Skeletal muscle tissue (tissue), 4 donors: Measurements from ENCODE around the gene RHOT2. TPM values are rescaled to one million over a fixed set of nuclear protein-coding genes. Genes with fewer than 3 reads are reported as not detected.

Source experiments
- H3K27ac ChIP-seq: one replicate; pipeline ENCODE4 v1.7.0; 2013; ENCODE audit warnings: mild to moderate bottlenecking, low read depth, low read length, inconsistent platforms
- H3K27me3 ChIP-seq, 3 donors: one replicate each; pipeline ENCODE4 v1.7.0; 2013; ENCODE audit warnings: low read length in 3 of 3; ENCODE audit not compliant: control insufficient read depth in 3 of 3, insufficient read depth in 3 of 3
- H3K36me3 ChIP-seq, 3 donors: one replicate each; pipeline ENCODE4 v1.7.0; 2013; ENCODE audit warnings: low read length in 3 of 3; ENCODE audit not compliant: control insufficient read depth in 3 of 3, insufficient read depth in 3 of 3
- H3K4me1 ChIP-seq, 3 donors: one replicate each; pipeline ENCODE4 v1.7.0; 2013; ENCODE audit warnings: low read length in 3 of 3, mild to moderate bottlenecking in 3 of 3; ENCODE audit not compliant: control insufficient read depth in 3 of 3, insufficient read depth in 3 of 3
- H3K4me3 ChIP-seq, 3 donors: one replicate each; pipeline ENCODE4 v1.7.0; 2013; ENCODE audit warnings: low read length in 3 of 3
- H3K9ac ChIP-seq, 3 donors: one replicate each; pipeline ENCODE4 v1.7.0; 2013; ENCODE audit warnings: low read length in 3 of 3, mild to moderate bottlenecking in 3 of 3, moderate library complexity in 2 of 3, low read depth in 1 of 3
- H3K9me3 ChIP-seq, 3 donors: one replicate each; pipeline ENCODE4 v1.7.0; 2013; ENCODE audit warnings: low read length in 3 of 3; ENCODE audit not compliant: control insufficient read depth in 3 of 3
- total RNA-seq: library from RNA; depleted of rRNA; stranded (reverse); fragments of >200 nt; gene quantifications from one replicate; pipeline ENCODE4 v1.2.3, GENCODE V29; 2014
- donor health status: Osteomylitis.

The RHOT2 gene
- total RNA-seq, 1 donor from 2014 or later = 14.1 TPM

- H3K27ac ChIP-seq = no peak overlapping the region
- H3K4me3 ChIP-seq = peak overlapping the region in 2 of 3 donors; percentile 40 to 49
- H3K4me1 ChIP-seq = peaks cover 4 to 16% (median 8%) of the 10 kb centered on the region in 3 donors
- H3K27me3 ChIP-seq = peaks cover 64 to 76% (median 70%) of the 10 kb centered on the region in 3 donors
- H3K36me3 ChIP-seq = no peaks in the 10 kb centered on the region
- H3K9me3 ChIP-seq = no peaks in the 10 kb centered on the region
- no peak overlapping the region for H3K9ac ChIP-seq
These were observed 27.6 kb downstream of the RHOT2 start for GRCh38 chr16:695355-696089.

- no peaks in the 10 kb centered on the region for H3K9me3 ChIP-seq
- no peak overlapping the region for H3K9ac ChIP-seq
- no peak overlapping the region for H3K4me3 ChIP-seq
- H3K36me3 ChIP-seq = no peaks in the 10 kb centered on the region
- H3K27me3 ChIP-seq = peaks cover 68 to 86% (median 75%) of the 10 kb centered on the region in 3 donors
- H3K27ac ChIP-seq = no peak overlapping the region
- peaks cover 4 to 14% (median 7%) of the 10 kb centered on the region in 3 donors for H3K4me1 ChIP-seq
These were observed 31.2 kb downstream of the RHOT2 start for GRCh38 chr16:698911-699671.

- Histone ChIP-seq H3K4me1 (peaks cover 0 to under 1% (median 0%) of the 10 kb centered on the region in 3 donors), H3K4me3 (no peak overlapping the region), H3K9ac (no peak overlapping the region), H3K9me3 (no peaks in the 10 kb centered on the region), H3K27me3 (peaks cover 64 to 82% (median 73%) of the 10 kb centered on the region in 3 donors), H3K27ac (no peak overlapping the region), H3K36me3 (no peaks in the 10 kb centered on the region)
These were observed 33.0 kb downstream of the RHOT2 start for GRCh38 chr16:700684-701584.

DNA sequence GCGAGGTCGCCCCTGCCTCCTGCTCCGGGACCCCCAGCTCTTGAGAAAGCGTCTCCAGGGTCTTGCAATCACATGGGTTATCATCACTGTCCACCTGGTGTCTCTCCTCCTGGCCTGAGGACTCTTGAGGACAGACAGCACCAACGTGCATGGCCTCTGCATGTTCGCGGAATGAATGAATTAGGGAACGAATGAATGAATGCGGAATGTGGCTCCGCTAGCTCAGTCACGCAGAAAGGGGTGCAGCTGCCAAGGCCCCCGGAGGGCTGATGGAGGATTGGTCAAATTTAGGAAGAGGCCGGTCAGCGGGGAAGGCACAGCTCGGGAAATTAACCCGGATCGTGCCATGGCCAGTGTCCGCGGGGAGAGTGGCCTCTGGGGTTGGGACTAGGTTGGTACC, 34.4 kb downstream of the RHOT2 start:
- H3K4me1 ChIP-seq = peaks cover 0 to 4% (median 0%) of the 10 kb centered on the region in 3 donors
- no peak overlapping the region for H3K4me3 ChIP-seq
- H3K27me3 ChIP-seq = peaks cover 69 to 85% (median 75%) of the 10 kb centered on the region in 3 donors

DNA sequence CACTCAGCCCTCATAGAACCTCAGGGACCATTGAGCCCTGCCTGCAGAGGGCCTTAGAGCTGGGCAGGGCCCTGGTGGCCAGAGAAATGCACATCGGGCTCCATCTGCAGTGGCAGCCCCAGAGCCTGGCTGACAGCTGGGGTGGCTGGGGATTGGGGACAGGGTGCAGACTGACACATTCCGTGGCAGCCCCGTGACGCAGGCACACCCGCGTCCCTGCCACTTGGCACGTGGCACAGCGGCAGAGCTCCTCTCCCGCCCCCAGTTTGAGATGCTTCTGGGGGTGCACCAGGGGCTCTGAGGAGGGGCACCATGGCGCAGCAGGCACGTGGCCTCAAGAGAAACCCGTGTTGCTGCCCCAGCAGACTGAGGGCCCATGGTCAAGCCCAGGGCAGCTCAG, 35.5 kb downstream of the RHOT2 start:
- Histone ChIP-seq H3K9me3 (no peaks in the 10 kb centered on the region), H3K27me3 (peaks cover 71 to 88% (median 84%) of the 10 kb centered on the region in 3 donors), H3K4me3 (no peak overlapping the region), H3K36me3 (no peaks in the 10 kb centered on the region), H3K27ac (no peak overlapping the region), H3K9ac (no peak overlapping the region), H3K4me1 (peaks cover 0 to 4% (median 0%) of the 10 kb centered on the region in 3 donors)

More for the DNA sequence above, 34.4 kb downstream of the RHOT2 start:
- Histone ChIP-seq H3K36me3 (no peaks in the 10 kb centered on the region), H3K27ac (no peak overlapping the region), H3K9me3 (no peaks in the 10 kb centered on the region), H3K9ac (no peak overlapping the region)

GRCh38 chr16:704047-704446, 36.1 kb downstream of the RHOT2 start:
- no peaks in the 10 kb centered on the region for H3K36me3 ChIP-seq
- H3K9ac ChIP-seq = no peak overlapping the region
- H3K4me3 ChIP-seq = no peak overlapping the region
- H3K4me1 ChIP-seq = peaks cover 0 to 4% (median 0%) of the 10 kb centered on the region in 3 donors
- H3K27ac ChIP-seq = no peak overlapping the region
- peaks cover 74 to 90% (median 88%) of the 10 kb centered on the region in 3 donors for H3K27me3 ChIP-seq
- no peaks in the 10 kb centered on the region for H3K9me3 ChIP-seq

- Histone ChIP-seq H3K4me1 (peaks cover 0 to 5% (median 2%) of the 10 kb centered on the region in 3 donors), H3K27ac (no peak overlapping the region), H3K36me3 (no peaks in the 10 kb centered on the region), H3K4me3 (no peak overlapping the region), H3K9ac (no peak overlapping the region), H3K9me3 (no peaks in the 10 kb centered on the region), H3K27me3 (peaks cover 75 to 91% (median 86%) of the 10 kb centered on the region in 3 donors)
These were observed 36.8 kb downstream of the RHOT2 start for GRCh38 chr16:704552-705380.

- H3K9ac ChIP-seq = no peak within 1 kb of the TSS
These were observed 37.7 kb downstream of the RHOT2 start, which contains the start of gene FBXL16 for GRCh38 chr16:705431-706188. Gene FBXL16 (minus strand): TSS chr16:705801. CDS start chr16:697405, 8,396 bp downstream.

More at GRCh38 chr16:705431-706188, 37.7 kb downstream of the RHOT2 start, which contains the start of gene FBXL16:
- Histone ChIP-seq H3K4me3 (no peak within 1 kb of the TSS), H3K27ac (no peak within 1 kb of the TSS), H3K36me3 (no peaks in the 10 kb centered on the region), H3K9me3 (no peaks in the 10 kb centered on the region), H3K27me3 (peaks cover 76 to 92% (median 86%) of the 10 kb centered on the region in 3 donors), H3K4me1 (peaks cover 0 to 10% (median 4%) of the 10 kb centered on the region in 3 donors)
